PC-9 (cell line): ENCODE measurements around the gene CDC25A.

Experiments
- EZH2 ChIP-seq: fragments of 200-600 bp; sonication (generic); IDR thresholded peaks from 2 replicates; pipeline ENCODE4 v1.8.0; 2017; ENCODE audit warnings: antibody characterized with exemption, low read depth
- TF ChIP-seq, protein P1 (sequence below): fragments of 200-600 bp; sonication (generic); conservative IDR thresholded peaks from 2 replicates; pipeline ENCODE4 v1.6.1; 2017; ENCODE audit warnings: mixed run types, antibody characterized with exemption, mild to moderate bottlenecking, moderate library complexity

DNA sequence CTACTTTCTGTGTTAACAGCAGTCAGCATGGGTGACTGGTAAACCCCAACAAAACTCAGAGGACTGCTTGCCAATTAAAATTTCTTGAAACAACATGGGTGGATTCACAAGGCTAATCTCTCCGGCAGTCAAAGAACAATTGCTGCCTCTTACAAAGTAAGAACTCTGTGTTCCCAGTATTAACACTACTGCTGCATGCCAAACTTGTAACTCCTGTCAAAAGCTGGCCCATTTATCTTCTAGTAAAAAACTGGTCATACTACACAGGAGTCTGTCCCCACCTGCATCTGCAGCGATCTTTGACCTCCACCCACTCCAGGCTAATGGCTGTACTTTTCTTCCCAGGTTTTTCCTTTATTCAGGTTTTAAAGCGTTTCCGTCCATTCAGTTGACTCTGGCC, 44.0 kb upstream of the CDC25A start:
- TF ChIP-seq, protein P1, sequence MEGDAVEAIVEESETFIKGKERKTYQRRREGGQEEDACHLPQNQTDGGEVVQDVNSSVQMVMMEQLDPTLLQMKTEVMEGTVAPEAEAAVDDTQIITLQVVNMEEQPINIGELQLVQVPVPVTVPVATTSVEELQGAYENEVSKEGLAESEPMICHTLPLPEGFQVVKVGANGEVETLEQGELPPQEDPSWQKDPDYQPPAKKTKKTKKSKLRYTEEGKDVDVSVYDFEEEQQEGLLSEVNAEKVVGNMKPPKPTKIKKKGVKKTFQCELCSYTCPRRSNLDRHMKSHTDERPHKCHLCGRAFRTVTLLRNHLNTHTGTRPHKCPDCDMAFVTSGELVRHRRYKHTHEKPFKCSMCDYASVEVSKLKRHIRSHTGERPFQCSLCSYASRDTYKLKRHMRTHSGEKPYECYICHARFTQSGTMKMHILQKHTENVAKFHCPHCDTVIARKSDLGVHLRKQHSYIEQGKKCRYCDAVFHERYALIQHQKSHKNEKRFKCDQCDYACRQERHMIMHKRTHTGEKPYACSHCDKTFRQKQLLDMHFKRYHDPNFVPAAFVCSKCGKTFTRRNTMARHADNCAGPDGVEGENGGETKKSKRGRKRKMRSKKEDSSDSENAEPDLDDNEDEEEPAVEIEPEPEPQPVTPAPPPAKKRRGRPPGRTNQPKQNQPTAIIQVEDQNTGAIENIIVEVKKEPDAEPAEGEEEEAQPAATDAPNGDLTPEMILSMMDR: no peak
- no peak for TF ChIP-seq EZH2
